ENCODE measurements around the gene DOCK3. TPM values are rescaled to one million over a fixed set of nuclear protein-coding genes. Genes with fewer than 3 reads are reported as not detected.
"Not testable (repeated sequence)": the region's sequence is repeated elsewhere in the genome, so short reads cannot be mapped to it uniquely, and the experiment has no call there.

DOCK3 gene
- polyA plus RNA-seq, 1 donor from 2014 or later, result not detected

DNA sequence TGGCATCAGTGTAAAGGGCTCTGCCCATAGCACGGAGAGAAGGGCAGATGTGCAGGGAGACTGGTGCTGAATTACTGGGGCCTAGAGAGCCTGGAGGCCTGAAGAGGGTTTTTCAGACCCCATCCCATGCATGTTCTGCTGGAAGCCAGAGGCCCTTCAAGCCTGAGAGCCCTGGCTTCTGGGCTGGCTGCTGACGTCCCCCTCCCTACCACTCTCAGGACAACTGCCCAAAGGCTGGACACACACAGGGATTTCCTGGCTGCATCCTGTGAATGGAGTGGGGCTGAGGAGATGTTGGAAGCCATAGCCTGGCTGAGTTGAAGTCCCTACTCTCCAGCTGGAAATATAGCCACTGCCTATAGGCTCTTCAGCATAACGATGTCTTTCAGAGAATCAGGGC lies 16.9 kb upstream of the DOCK3 start:
- Mint-ChIP-seq H3K4me3 (no peak overlapping the region), H3K4me1 (no peaks in the 10 kb centered on the region), H3K9me3 (no peaks in the 10 kb centered on the region), H3K36me3 (no peaks in the 10 kb centered on the region), H3K27ac (peak overlapping the region in 1 of 3 donors; percentile 66), H3K27me3 (peaks cover 2% of the 10 kb centered on the region)

DNA sequence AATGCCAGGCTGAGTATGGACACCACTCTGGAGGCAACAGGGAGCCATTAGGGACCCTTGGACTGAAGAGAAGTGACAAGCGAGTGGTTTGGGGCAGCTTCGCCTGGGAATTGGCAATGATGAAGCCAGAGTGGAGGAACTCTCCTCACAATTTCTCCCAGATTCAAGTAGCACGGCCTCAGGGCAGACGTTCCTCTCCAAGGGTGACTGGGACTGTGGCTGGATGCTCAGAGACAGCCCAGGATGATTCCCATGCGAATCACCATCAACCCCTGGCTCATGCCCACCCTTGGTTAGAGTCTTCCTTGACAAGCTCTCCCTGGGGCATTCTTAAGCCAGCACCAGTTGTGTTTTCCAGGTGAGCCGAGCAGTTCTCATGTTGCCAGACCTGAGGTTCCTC lies 16.3 kb upstream of the DOCK3 start:
- Mint-ChIP-seq H3K4me3 (no peak overlapping the region), H3K27me3 (peaks cover 2% of the 10 kb centered on the region), H3K9me3 (no peaks in the 10 kb centered on the region), H3K4me1 (no peaks in the 10 kb centered on the region), H3K36me3 (no peaks in the 10 kb centered on the region), H3K27ac (no peak overlapping the region)

DNA sequence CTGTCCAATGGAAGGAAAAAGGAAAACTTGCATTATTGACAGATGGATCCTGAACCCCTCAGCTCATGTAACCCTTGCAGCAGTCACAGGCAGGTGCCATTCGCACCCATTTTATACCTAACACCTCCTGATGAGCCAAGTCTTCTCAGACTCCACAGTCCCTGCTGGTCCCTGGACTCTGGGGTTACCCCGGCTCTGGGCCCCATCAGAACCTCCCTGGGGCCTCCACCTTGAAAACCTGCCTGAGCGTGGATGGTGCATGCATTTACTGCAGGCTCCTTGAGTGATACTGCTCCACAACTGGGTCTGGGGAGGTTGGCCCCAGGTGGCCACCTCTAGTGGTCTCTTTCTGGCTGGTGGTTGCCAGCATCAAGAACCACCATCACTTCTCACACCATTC lies 15.9 kb upstream of the DOCK3 start:
- Mint-ChIP-seq H3K4me1 (no peaks in the 10 kb centered on the region), H3K36me3 (no peaks in the 10 kb centered on the region), H3K9me3 (no peaks in the 10 kb centered on the region), H3K27me3 (peaks cover 2% of the 10 kb centered on the region), H3K4me3 (no peak overlapping the region), H3K27ac (no peak overlapping the region)

DNA sequence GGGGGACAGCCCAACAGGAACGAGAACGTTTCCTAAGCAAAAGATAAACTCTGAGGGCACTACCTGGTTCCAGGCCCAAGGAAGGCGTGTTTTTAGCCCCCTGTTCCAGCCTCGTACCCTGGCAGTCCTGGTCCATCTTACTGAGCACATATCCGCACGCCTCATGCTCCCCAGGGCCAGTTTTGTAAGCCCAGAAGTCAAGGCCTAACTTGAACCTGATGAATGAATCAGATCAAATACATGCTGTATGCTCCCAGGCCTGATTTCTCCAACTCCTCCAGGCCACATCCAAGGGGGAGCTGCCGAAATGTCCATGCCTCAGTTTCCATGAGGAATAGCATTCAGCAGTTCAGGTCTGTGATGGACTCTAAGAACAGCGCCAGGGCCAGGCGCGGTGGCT lies 14.3 kb upstream of the DOCK3 start:
- Mint-ChIP-seq H3K27me3 (peaks cover 3% of the 10 kb centered on the region), H3K4me1 (peaks cover 0 to 3% (median 2%) of the 10 kb centered on the region in 3 donors), H3K27ac (no peak overlapping the region), H3K4me3 (no peak overlapping the region), H3K9me3 (no peaks in the 10 kb centered on the region), H3K36me3 (no peaks in the 10 kb centered on the region)

DNA sequence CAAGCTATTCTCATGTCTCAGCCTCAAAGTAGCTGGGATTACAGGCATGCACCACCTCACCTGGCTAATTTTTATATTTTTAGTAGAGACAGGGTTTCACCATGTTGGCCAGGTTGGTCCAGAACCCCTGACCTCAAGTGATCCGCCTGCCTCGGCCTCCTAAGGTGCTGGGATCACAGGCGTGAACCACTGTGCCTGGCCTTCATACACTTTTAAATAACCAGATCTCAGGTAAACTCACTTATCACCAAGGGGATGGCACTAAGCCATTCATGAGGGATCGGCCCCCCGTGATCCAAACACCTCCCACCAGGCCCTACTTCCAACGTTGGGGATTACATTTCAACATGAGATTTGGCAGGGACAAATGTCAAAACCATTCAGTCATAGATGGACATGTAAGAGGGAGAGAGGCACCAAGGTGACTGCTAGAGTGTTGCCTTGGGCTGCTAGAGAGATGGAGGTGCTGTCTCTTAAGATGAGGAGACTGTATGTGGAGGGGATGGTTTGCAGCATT lies 13.3 kb upstream of the DOCK3 start:
- H3K4me1 Mint-ChIP-seq, result peaks cover 0 to 5% (median 4%) of the 10 kb centered on the region in 3 donors
- peaks cover 8% of the 10 kb centered on the region for H3K27me3 Mint-ChIP-seq
- no peak overlapping the region for H3K27ac Mint-ChIP-seq
- H3K36me3 Mint-ChIP-seq, result no peaks in the 10 kb centered on the region
- H3K4me3 Mint-ChIP-seq, result no peak overlapping the region
- H3K9me3 Mint-ChIP-seq, result no peaks in the 10 kb centered on the region

DNA sequence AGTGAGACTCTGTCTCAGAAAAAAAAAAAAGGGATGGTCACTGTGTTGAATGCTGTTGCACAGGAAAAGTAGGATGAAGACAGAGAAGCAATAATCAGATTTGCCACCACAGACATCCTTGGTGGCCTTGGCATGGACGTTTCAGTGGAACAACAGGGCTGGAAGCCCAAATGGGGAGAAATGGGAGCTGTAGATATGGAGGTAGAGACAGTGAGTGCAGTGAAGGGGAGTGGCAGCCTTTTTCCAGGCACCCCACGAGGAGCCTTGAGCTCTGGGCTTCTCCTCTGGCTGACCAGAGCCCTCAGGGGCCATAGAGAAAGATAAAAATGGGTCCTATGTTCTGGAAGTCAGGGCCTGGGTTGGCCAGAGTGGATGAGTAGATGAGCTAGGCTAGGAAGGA lies 12.3 kb upstream of the DOCK3 start:
- H3K4me3 Mint-ChIP-seq, result no peak overlapping the region
- peaks cover 6% of the 10 kb centered on the region for H3K27me3 Mint-ChIP-seq
- peaks cover 0 to 5% (median 4%) of the 10 kb centered on the region in 3 donors for H3K4me1 Mint-ChIP-seq
- no peak overlapping the region for H3K27ac Mint-ChIP-seq
- no peaks in the 10 kb centered on the region for H3K36me3 Mint-ChIP-seq
- no peaks in the 10 kb centered on the region for H3K9me3 Mint-ChIP-seq

DNA sequence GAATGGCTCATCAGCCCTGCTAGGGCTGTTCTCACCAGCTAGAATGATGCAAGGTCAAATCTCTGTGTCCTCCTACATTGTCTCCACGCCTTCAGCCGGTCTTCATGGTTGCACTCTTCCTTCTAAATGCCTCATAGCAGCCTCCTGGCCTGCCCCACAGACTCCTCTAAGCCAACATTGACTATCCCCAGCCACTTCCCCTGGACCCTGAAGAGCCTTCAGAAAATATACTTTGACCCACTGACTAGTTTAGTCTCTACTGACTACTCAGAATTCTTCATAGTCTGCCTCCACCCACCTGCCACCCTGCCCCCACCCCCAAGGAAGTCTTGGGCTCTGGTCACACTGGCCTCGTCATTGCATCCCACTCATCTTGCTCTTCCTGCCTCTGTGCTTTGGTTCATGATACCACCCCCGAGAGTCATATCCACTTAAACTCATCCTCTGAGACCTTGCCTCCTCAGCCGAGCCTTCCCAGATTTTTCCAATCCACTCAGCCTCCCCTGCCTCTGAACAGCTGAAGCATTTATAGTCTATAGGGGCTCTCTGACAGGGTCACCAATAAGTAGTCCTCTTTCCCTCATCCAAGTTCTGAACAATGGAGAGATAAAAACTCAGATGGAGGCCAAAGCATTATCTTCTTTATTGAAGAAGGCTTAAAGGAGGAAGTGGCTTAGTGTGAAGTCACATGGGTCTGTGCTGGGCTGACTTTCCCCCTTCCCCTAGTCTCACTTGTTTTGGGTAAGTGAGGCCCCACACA lies 9.5 kb upstream of the DOCK3 start:
- peaks cover 0 to 5% (median 4%) of the 10 kb centered on the region in 3 donors for H3K4me1 Mint-ChIP-seq
- H3K27ac Mint-ChIP-seq, result no peak overlapping the region
- H3K9me3 Mint-ChIP-seq, result no peaks in the 10 kb centered on the region
- H3K36me3 Mint-ChIP-seq, result no peaks in the 10 kb centered on the region
- H3K27me3 Mint-ChIP-seq, result peaks cover 6% of the 10 kb centered on the region
- H3K4me3 Mint-ChIP-seq, result peak overlapping the region in 1 of 4 donors; percentile 0

DNA sequence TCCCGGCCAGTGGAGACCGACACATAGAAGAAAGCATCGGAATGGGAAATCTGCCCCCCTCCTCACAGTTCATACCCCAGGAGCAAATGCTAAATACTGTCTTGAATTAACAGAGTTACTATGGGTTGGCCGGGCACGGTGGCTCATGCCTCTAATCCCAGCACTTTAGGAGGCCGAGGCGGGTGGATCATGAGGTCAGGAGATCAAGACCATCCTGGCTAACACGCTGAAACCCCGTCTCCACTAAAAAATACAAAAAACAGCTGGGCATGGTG lies 8.9 kb upstream of the DOCK3 start:
- H3K9me3 Mint-ChIP-seq, H3K4me1 Mint-ChIP-seq, H3K36me3 Mint-ChIP-seq, H3K27me3 Mint-ChIP-seq, H3K27ac Mint-ChIP-seq, H3K4me3 Mint-ChIP-seq: not testable (repeated sequence)

DNA sequence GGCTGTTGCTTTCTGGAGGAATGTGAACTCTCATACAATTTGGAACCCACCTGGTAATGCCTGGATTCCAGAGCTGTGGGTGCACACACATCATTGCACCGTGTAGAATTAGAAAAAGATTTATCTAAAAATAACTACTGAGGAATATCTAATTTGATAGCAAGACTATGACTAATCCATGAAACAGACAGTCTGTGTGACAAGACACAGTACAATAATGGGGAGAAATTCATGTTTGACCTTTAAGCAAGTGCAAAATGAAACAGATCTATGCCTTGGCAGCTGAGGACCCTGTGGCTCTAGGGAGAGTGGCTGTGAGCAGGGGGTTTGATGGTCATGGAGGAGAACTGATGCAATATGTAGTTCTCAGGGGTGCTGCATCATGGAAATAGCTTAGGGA lies 7.9 kb upstream of the DOCK3 start:
- H3K9me3 Mint-ChIP-seq, result no peaks in the 10 kb centered on the region
- H3K4me3 Mint-ChIP-seq, result no peak overlapping the region
- H3K27ac Mint-ChIP-seq, result no peak overlapping the region

DNA sequence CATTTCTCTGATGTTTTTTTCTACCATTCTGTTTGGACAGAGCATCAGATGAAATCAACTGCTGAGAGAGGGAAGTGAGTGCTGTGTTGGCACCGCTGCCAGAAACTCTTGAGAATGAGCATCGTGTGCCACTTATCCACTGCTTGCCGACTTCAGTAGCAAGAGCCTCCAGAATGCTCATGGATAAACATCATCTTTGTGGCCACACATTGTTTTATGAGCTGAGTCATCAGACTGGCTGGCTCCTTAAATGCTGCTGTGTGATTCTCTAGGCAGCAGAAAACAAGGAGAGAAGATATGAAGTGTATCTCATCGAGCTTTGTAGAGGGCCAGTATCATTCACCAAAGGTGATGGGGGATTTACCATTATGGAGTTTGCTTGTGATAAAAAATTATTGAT lies 3.4 kb upstream of the DOCK3 start:
- no peaks in the 10 kb centered on the region for H3K9me3 Mint-ChIP-seq
- H3K4me1 Mint-ChIP-seq, result peaks cover 5 to 6% (median 5%) of the 10 kb centered on the region in 3 donors
- peaks cover 19% of the 10 kb centered on the region for H3K27me3 Mint-ChIP-seq
- peaks cover 3% of the 10 kb centered on the region for H3K36me3 Mint-ChIP-seq
- no peak overlapping the region for H3K27ac Mint-ChIP-seq
- no peak overlapping the region for H3K4me3 Mint-ChIP-seq

More for the DNA sequence above, 7.9 kb upstream of the DOCK3 start:
- Mint-ChIP-seq H3K36me3 (no peaks in the 10 kb centered on the region), H3K4me1 (peaks cover 0 to 5% (median 4%) of the 10 kb centered on the region in 3 donors), H3K27me3 (peaks cover 6% of the 10 kb centered on the region)

DNA sequence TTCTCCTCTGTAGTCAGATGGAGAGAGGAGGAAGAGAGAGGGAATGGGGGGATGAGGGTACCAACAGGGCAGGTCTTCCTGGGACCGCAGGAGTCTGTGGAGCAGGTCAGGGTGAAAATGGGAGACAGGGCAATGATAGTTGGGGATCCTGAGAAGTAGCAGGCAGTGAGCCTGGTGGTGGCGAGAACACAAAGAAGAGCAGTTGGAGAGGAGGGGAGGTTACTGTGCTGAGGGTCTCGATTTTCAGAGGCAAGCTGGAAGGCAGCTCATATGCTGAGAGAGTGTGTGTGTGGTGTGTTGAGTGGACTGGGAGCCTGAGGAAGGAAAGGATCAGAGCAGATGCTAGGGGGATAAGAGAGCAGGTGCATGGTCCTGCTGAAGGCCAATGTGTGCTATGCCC lies 2.1 kb upstream of the DOCK3 start:
- Mint-ChIP-seq H3K4me1 (peaks cover 5 to 6% (median 5%) of the 10 kb centered on the region in 3 donors), H3K9me3 (no peaks in the 10 kb centered on the region), H3K27ac (no peak overlapping the region), H3K36me3 (peaks cover 3% of the 10 kb centered on the region), H3K27me3 (peaks cover 25% of the 10 kb centered on the region), H3K4me3 (peak overlapping the region in 3 of 4 donors; percentile 12 to 70 (median 49))

DNA sequence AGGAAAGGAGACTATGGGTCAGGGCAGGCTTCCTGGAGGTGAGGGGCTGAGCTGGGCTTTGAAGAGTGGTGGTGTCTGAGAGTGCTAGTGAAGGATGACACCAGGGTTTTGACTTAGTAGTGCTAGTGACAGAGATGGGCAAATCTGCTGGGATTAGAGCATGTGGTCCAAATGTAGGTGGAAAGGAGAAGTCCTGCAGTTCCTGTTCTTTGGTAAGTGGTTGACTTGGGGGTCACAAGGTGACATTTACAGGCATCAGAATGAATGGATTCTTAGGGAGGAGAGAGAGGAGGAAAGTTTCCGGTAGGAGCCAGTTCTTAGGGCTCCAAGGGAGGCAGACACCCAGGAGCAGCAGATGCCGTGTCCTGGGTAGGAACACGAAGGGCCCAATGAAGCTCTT lies 796 bp upstream of the DOCK3 start:
- peak overlapping the region in 1 of 3 donors; percentile 1 for H3K27ac Mint-ChIP-seq
- peaks cover 3% of the 10 kb centered on the region for H3K36me3 Mint-ChIP-seq

DNA sequence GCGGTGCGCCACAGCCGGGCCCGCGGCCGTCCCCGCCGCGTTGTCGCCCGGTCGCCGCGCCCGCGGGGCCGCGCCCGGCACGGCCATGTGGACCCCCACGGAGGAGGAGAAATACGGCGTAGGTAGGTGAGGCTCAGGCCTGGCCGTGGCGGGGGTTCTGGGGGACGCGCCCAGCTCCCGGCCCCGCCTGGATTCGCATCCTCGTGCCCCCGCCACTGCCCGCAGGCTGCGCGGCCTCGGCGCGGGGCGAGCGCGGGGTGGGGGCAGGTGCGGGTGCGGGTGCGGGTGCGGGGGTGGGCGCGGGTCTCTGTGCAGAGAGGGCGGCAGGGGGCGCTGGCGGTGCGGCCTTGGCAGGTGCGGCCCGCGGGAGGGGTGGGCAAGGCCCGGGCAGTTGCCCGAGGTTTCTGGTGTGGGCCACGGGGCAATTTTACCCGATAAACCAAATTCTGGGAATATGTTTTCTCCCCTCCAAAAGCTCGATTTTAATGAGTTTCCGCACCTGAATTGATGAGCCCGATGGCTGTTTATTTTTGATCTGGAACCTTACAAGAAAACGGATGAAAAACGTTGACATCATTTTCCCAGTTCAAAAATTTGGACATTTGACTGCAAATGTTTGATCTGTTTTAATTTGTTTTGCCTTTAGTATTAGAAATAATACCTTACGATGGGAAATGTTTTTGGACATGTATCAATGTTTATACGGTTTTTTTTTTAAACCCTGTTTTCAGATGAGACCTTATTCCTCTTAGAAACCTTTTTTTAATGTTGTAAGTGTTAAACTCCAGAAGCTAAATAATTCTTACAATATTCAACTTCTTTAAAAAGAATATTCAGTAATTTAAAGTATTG lies 678 bp downstream of the DOCK3 start:
- Mint-ChIP-seq H3K9me3 (no peaks in the 10 kb centered on the region), H3K27me3 (peaks cover 35% of the 10 kb centered on the region), H3K4me3 (peak overlapping the region; percentile 55 to 82 (median 70)), H3K4me1 (peaks cover 5 to 6% (median 5%) of the 10 kb centered on the region in 3 donors), H3K27ac (no peak overlapping the region), H3K36me3 (peaks cover 3% of the 10 kb centered on the region)

More for the DNA sequence above, 796 bp upstream of the DOCK3 start:
- Mint-ChIP-seq H3K4me3 (peak overlapping the region; percentile 64 to 92 (median 72)), H3K27me3 (peaks cover 35% of the 10 kb centered on the region), H3K4me1 (peaks cover 5 to 6% (median 5%) of the 10 kb centered on the region in 3 donors), H3K9me3 (no peaks in the 10 kb centered on the region)

DNA sequence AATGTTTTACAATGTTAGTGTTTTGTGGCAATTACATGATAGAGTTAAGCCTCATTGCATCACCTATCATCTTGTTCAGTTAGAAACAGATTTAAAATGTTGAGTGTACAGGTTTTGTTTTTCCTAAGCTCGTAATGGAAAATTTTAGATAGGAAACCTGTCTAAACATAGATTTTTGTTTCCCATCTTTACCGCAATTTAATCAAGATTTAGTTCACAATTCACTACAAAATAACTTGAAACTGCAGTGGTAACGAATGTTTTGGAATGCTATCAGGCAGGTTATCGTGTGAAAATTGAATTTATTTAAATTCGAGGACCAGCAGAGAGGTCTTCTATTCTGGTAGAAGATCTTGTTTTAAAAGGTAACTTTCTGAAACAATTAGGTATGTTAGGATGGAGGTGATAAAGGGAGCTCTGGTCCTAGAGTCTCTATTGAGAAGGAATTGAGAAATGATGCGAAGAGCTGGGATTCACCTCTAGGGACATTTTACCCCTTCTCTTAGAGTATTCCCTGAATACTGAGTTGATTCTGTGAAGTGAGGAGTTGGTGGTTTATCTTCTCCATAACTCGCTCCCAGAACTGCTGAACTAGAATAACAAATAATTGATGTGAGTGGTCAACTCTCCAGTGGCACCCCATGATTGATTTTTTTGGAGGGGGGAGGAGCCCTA lies 1.4 kb downstream of the DOCK3 start:
- peak overlapping the region; percentile 15 to 54 (median 41) for H3K4me3 Mint-ChIP-seq
- peaks cover 3% of the 10 kb centered on the region for H3K36me3 Mint-ChIP-seq
- H3K27ac Mint-ChIP-seq, result no peak overlapping the region
- peaks cover 5 to 6% (median 5%) of the 10 kb centered on the region in 3 donors for H3K4me1 Mint-ChIP-seq
- peaks cover 41% of the 10 kb centered on the region for H3K27me3 Mint-ChIP-seq
- H3K9me3 Mint-ChIP-seq, result no peaks in the 10 kb centered on the region

DNA sequence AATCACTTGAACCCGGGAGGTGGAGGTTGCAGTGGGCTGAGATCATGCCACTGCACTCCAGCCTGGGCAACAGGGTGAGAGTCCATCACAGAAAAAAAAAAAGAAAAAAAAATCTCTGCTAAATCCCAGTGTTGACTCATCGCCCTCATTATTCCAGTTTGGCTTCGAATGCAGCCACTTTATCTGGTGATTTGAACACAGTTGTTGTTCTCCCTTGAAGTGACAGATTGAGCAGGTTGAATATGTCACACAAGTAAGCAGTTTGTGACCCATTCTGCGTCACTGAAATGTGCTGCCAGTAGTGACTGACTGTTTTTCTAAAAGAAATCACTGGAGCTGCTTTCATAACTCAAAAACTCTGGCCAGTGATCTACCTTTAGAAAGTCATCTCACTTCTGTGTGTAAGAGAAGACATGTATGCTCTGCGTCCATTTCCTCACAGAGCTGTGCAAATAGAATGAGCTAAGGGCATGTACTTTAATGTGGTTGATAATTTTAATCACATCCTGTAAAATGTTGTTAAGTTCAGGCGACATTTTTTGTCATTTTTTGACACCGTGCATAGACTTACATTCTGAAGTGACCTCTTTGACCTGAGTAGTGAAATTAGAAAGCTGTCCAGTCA lies 12.5 kb downstream of the DOCK3 start:
- H3K27me3 Mint-ChIP-seq, result peaks cover 22% of the 10 kb centered on the region
- peaks cover 0 to 1% (median 0%) of the 10 kb centered on the region in 3 donors for H3K4me1 Mint-ChIP-seq
- H3K27ac Mint-ChIP-seq, result no peak overlapping the region
- H3K4me3 Mint-ChIP-seq, result no peak overlapping the region
- no peaks in the 10 kb centered on the region for H3K9me3 Mint-ChIP-seq
- H3K36me3 Mint-ChIP-seq, result peaks cover 2% of the 10 kb centered on the region

Data from IgD-negative memory B cell (primary cell).